Prostate gland (tissue), 2 donors: Measurements from ENCODE around the gene GMIP. TPM values are rescaled to one million over a fixed set of nuclear protein-coding genes. Genes with fewer than 3 reads are reported as not detected.
A peak's percentile ranks its signal among the peaks of the same experiment; 100 is the strongest.
"Not testable (repeated sequence)": the region's sequence is repeated elsewhere in the genome, so short reads cannot be mapped to it uniquely, and the experiment has no call there.

Experiments used
- DNase-seq: peaks from one replicate; pipeline ENCODE4 v3.0.0-alpha.2; 2019; ENCODE audit warnings: low spot score
- H3K27ac ChIP-seq, 2 donors: fragments of 200-600 bp; sonication (generic); 2 replicates each; pipeline ENCODE4 v1.5.1; 2017 to 2019
- H3K27me3 ChIP-seq: fragments of 200-600 bp; sonication (generic); replicated peaks from 2 replicates; pipeline ENCODE4 v1.5.1; 2019; ENCODE audit not compliant: insufficient read depth
- H3K36me3 ChIP-seq, 2 donors: fragments of 200-600 bp; sonication (generic); 1 replicate in 1 of 2; 2 replicates in 1 of 2; pipeline versions ENCODE4 v1.5.1 to v1.8.1; 2017 to 2019
- H3K4me1 ChIP-seq: fragments of 200-600 bp; sonication (generic); replicated peaks from 2 replicates; pipeline ENCODE4 v1.5.1; 2019
- H3K4me3 ChIP-seq, 2 donors: fragments of 200-600 bp; sonication (generic); 2 replicates each; pipeline ENCODE4 v1.5.1; 2017 to 2019
- H3K9me3 ChIP-seq: fragments of 200-600 bp; sonication (generic); 2 replicates; pipeline ENCODE4 v1.5.1; 2017
- CTCF ChIP-seq, 4 experiments: fragments of 200-600 bp in 2 of 4; fragments of 450-650 bp in 2 of 4; sonication (generic) in 2 of 4; IDR thresholded peaks; 1 replicate in 3 of 4; 2 replicates in 1 of 4; pipeline ENCODE4 v1.5.1; 2016 to 2019; ENCODE audit warnings: antibody characterized with exemption in 4 of 4, mild to moderate bottlenecking in 2 of 4, moderate library complexity in 2 of 4
- POLR2A ChIP-seq: fragments of 450-650 bp; IDR thresholded peaks from one replicate; pipeline ENCODE4 v1.6.1; 2016; ENCODE audit warnings: antibody characterized with exemption, mild to moderate bottlenecking
- POLR2AphosphoS5 ChIP-seq: sonication (generic); formaldehyde crosslinking; IDR thresholded peaks from one replicate; pipeline ENCODE4 v1.6.1; 2017; ENCODE audit warnings: antibody characterized with exemption
- WGBS: methylation state at CpG from one replicate; pipeline ENCODE4 v1.1.5; 2018; 5-methylcytosine and 5-hydroxymethylcytosine counted together
- intact Hi-C: fragments of 100-400 bp; cut with DNase I; formaldehyde crosslinking; loops from one replicate; pipeline ENCODE4 v1.14.2; 2022
- total RNA-seq, 2 donors: library from RNA; depleted of rRNA; stranded (reverse); fragments of >200 nt; gene quantifications; one replicate each; pipeline ENCODE4 v1.1.0, GENCODE V29; 2016

Gene GMIP
- total RNA-seq, 2 donors from 2014 or later = 10.2 to 11.6 TPM

GRCh38 chr19:19670070-19670551, 26.7 kb upstream of the GMIP start:
- no peak for DNase-seq
- no peak for TF ChIP-seq CTCF (IDR thresholded peaks at IDR 0.05)
- TF ChIP-seq POLR2A = no peak
- no peak for TF ChIP-seq POLR2AphosphoS5
- Histone ChIP-seq H3K9me3 (no peaks in the 10 kb centered on the region), H3K27ac (no peak overlapping the region), H3K4me1 (no peaks in the 10 kb centered on the region), H3K27me3 (no peaks in the 10 kb centered on the region), H3K4me3 (no peak overlapping the region), H3K36me3 (no peaks in the 10 kb centered on the region)
- WGBS = 76% methylated on average over 10 of the region's 10 CpGs
- intact Hi-C loops = no loop called here

- Histone ChIP-seq H3K36me3 (no peaks in the 10 kb centered on the region), H3K27ac (peak within 1 kb of the TSS; percentile 75 to 84), H3K4me3 (peak within 1 kb of the TSS; percentile 64 to 81), H3K9me3 (no peaks in the 10 kb centered on the region), H3K4me1 (no peaks in the 10 kb centered on the region), H3K27me3 (no peaks in the 10 kb centered on the region)
- peak; percentile 92 for DNase-seq
- intact Hi-C loops = no loop called here
- WGBS = 5% methylated on average over 34 of the region's 36 CpGs
- TF ChIP-seq POLR2A (peak; percentile 56), CTCF (IDR thresholded peaks at IDR 0.05) (no peak), POLR2AphosphoS5 (peak; percentile 84)
These were observed 25.0 kb upstream of the GMIP start, which contains the start of gene ZNF101 for GRCh38 chr19:19668230-19669012. Gene ZNF101 (plus strand): TSS chr19:19668839. CDS start chr19:19668964, 125 bp downstream.

- H3K27ac ChIP-seq, intact Hi-C loops, DNase-seq, H3K27me3 ChIP-seq, H3K4me3 ChIP-seq, H3K9me3 ChIP-seq, H3K36me3 ChIP-seq: not testable (repeated sequence)
- WGBS = 95% methylated on average over 22 of the region's 22 CpGs
- peaks cover 12% of the 10 kb centered on the region for H3K4me1 ChIP-seq
These were observed 22.0 kb upstream of the GMIP start for GRCh38 chr19:19665420-19665948.

GRCh38 chr19:19663256-19664120, 20.0 kb upstream of the GMIP start, which contains the start of gene ATP13A1:
Gene ATP13A1 (minus strand): TSS chr19:19663676. CDS start chr19:19663666, 10 bp downstream.
- H3K27me3 ChIP-seq = no peaks in the 10 kb centered on the region
- H3K4me1 ChIP-seq = peaks cover 12% of the 10 kb centered on the region
- peaks cover under 1 to 3% of the 10 kb centered on the region in 2 donors for H3K36me3 ChIP-seq
- intact Hi-C loops = no loop called here
- under 1% methylated on average over 56 of the region's 85 CpGs for WGBS
- TF ChIP-seq POLR2AphosphoS5 = peak; percentile 97
- peak; percentile 51 for TF ChIP-seq POLR2A
- peak in 1 of 4 experiments; percentile 49 for TF ChIP-seq CTCF (IDR thresholded peaks at IDR 0.05)
- H3K9me3 ChIP-seq = no peaks in the 10 kb centered on the region
- H3K27ac ChIP-seq = peak within 1 kb of the TSS; percentile 92 to 93
- DNase-seq = peak; percentile 97
- peak within 1 kb of the TSS; percentile 85 to 98 for H3K4me3 ChIP-seq

GRCh38 chr19:19662871-19663255, 19.4 kb upstream of the GMIP start:
- no peak for DNase-seq
- Histone ChIP-seq H3K4me3 (peak overlapping the region; percentile 85 to 98), H3K27ac (peak overlapping the region; percentile 92 to 93), H3K9me3 (no peaks in the 10 kb centered on the region), H3K4me1 (peaks cover 12% of the 10 kb centered on the region), H3K36me3 (peaks cover 6 to 7% of the 10 kb centered on the region in 2 donors), H3K27me3 (no peaks in the 10 kb centered on the region)
- TF ChIP-seq CTCF (IDR thresholded peaks at IDR 0.05) = no peak
- TF ChIP-seq POLR2AphosphoS5 = no peak
- TF ChIP-seq POLR2A = no peak
- WGBS = 12% methylated on average over 7 of the region's 17 CpGs
- intact Hi-C loops = no loop called here
